ENCODE results near the gene SPECC1L.

The SPECC1L gene

DNA sequence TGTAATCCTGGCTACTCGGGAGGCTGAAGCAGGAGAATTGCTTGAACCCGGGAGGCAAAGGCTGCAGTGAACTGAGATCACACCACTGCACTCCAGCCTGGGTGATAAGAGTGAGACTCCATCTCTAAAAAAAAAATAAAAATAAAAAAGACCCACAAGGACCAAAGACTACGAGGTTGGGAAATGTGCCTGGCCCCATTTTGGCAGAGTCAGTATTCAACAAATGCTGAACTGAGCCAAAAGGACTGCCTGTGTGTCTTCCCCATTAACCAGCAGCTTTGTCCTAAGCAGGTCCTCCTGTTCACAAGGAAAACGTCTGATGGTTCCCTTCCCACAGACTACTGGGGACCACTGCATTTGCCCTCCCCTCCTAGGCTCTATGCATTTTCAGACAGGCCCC, 184.4 kb downstream of the SPECC1L start:
- DNase-seq: no peak

DNA sequence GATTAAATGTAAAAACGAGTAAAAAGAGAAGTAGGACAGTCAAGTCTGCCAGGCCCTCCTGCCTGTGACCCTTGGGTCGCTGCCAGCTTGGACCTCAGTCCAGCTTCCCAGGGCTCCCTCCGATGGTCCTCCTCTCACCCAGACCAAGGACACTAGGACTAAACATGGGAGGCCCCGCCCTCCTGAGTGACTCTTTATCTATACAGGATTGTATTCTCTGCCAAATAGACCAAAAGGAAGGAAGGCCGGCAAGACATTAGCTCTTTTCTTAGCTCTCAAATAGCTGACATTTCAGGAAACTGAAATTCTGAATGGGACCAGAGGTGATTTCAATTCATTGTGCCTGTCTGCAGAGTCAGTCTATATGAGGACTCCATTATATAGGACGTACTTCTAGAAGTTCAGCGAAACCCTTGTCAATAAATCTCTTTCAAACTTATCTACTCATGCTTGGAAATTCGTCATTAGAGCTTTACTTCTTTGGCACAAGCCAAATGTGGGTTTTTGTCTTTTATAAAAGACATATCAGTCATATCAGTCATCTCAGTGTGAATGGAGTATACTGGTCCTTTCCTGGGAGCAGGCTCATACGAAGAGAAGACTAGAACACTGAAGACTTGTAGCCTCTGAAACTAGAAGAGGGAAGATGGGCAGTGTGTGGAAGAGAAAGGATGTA, 185.3 kb downstream of the SPECC1L start:
- no peak for DNase-seq

DNA sequence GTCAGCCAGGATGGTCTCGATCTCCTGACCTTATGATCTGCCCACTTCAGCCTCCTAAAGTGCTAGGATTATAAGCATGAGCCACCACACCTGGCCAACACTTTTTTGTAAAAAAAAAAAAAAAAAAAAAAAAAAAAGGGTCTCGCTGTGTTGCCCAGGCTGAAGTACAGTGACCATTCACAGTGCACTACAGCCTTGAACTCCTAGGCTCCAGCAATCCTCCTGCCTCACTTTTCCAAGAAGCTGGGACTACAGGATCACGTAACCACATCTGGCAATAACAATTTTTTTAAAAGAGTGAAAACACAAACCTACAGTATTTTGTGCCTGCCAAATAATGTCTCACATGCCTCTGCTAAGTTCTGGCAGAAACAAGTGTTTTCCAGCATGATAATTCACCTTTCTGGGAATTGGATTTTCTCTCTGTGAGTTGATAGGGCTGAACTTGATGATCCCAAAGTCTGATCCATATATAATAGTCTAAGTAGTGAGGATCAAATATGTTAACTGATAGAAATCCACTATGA, 187.3 kb downstream of the SPECC1L start:
- no peak for DNase-seq

DNA sequence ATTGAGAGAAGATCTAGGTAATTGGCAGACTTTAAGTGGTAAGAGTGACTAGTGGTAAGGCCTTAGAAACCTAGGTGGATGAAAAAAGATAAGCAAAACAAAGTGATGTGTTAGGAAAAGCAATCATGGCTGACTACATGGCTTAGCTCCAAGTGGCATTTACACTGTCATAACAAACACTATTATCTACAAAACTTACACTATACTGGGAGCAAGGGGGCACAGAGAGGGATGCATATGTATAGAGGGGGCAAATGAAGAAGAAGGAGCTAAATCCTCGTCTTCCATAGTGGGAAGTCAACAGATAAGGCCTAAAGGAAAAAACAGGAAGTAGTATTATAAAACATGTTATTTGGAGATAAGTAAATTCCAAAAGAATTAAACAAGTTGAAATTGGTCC, 189.3 kb downstream of the SPECC1L start:
- DNase-seq: no peak

DNA sequence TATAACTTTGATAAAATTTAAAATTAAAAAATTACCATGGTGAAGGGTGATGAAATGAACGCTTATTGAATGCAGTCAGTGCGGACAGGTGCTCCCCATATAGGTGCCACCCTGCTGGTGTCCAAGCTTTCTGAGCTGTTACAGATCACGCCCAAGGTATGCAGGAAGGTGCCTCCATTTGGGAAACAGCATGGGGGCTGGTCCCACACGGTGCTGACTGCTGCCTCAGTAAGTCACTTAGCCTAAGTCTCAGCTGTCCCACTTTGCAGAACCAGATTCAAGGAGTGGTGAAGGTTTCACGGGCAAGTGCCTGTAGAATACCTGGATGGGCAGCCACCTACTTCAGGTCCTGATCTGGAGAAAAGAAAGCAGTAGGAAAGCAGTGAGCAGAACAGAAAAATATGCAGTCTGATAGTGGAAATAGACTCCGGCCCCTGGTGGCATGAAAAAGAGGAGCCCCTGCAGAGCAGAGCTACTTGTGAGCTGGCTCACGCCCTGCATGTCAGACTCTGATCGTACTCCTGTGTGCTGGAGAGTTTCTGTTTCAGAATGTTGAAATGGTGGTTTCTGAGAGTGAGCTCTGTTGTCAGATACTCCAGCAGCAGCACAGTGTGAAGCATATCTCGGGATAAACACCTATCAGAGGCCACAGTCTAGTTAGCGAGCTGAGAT, 189.9 kb downstream of the SPECC1L start:
- DNase-seq: no peak

DNA sequence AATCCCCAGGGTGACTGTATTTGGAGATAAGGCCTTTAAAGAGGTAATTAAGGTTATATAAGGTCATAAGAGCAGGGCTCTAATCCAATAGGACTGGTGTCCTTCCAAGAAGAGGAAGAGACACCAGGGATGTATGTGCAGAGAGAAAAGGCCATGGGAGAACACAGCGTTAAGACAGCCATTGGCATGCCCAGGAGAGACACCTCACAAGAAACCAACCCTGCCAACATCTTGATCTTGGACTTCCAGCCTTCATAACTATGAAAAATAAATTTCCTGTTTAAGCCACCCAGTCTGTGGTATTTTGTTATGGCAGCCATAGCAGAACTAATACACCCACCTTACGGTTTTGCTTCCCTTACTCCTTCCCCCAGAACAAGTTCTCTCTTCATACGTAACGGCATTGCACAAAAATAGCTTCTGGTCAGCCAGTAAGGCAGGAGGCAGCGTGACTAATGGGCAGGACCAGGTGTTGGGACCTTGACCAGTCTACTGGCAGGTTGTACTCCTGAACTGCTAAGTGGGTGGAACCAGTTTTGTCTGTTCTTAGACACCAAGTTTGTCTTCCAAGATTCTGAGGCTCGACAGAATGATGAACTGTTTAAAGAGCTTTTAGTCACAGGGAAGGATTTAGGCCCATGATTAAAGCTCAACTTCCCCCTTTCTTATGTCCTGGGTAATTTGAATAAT, 192.6 kb downstream of the SPECC1L start:
- DNase-seq: no peak

DNA sequence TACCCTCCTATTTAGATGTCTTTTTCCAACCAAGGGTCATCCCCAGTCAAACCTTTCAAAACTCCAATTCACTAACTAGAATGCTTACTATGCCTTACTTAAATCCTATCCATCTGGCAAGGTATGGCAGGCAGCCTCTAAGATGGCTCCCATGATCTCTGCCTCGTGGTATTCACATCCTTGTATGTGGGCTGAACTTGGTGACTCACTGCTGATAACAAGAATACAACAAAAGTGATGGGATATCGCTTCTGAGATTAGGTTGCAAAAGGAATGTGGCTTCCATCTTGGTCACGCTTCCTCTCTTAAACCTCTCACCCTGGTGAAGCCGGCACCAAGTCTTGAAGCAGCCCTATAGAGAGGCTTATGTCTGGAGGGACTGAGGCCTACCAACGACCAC, 194.9 kb downstream of the SPECC1L start:
- no peak for DNase-seq

DNA sequence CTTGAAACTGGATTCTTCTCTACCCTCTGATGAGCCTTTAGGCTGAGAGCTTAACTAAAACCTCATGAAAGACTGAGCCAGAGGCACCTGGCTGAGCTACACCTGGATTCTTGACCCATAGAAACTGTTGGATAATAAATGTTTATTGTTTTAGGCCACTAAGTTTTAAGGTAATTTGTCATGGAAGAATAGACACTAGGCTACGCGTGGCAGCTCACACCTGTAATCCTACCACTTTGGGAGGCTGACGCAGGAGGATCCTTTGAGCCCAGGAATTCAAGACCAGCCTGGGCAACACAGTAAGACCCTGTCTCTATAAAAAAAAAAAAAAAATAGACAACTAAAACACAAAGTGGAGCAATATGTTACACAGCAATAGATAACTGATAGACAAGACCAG, 195.3 kb downstream of the SPECC1L start:
- DNase-seq: no peak

DNA sequence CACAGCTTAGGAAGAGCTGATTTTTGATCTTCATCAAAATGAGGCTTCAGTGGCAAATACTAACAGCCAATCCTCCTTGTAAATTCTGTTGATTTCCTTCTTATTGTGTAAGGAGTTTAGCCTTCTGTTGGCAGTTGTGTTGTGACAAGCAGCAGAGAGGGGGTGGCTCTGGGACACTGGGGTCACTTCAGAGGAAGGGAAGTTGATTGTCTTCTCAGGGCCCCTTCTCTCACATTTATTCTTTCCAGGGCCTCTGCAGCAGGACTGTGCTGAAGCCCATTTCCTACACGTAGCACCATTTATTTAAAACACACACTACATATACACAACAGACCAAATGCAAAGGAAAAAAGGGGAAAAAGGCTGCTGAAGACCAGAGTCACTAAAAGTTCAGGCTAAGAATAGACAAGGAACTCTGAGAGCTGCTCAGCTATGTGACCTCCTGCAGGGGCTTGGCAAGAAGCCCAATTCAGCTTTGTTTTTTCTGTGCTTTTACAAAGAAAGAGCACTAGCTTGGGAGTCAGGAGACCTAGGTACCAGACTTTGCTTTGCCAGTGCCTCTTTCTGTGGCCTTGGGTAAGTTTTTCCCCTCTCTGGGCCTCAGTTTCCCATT, 196.2 kb downstream of the SPECC1L start:
- no peak for DNase-seq

DNA sequence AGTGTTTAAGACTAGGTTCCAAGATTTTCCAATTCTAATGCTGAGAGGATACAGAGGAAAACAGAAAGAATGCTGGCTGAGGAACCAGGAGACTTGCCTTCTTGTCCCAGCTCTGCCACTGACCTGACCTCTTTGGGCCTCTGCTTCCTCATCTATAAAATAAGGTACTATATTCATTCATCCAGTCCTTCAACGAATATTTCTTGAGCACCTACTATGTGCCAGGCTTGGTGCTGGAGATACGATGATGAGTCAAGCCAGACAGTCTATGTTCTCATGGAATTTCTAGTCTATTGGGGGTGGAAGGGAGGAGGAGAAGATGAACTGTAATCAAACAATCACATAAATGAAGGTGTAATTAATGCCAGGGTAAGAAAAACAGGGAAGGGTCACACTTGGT, 196.7 kb downstream of the SPECC1L start:
- no peak for DNase-seq

All from NCI-H1048 (cell line).